NCI-H82 treated with DMSO at 0.1 percent for 48 hours (cell line): ENCODE measurements around the gene F2RL1.
"Not testable (repeated sequence)": the region's sequence is repeated elsewhere in the genome, so short reads cannot be mapped to it uniquely, and the experiment has no call there.

Experiments
- DNase-seq: peaks from one replicate; lab custom pipeline; 2025; ENCODE audit not compliant: unreplicated experiment; lab: John Stamatoyannopoulos, UW

Gene F2RL1

GRCh38 chr5:76818844-76819831, at the start of gene F2RL1:
Gene F2RL1 (plus strand): TSS chr5:76819030. CDS start chr5:76819183, 153 bp downstream.
- peak; percentile 8 for DNase-seq

- not testable (repeated sequence) for DNase-seq
These were observed 47.8 kb upstream of the F2RL1 start for GRCh38 chr5:76771041-76771440.

GRCh38 chr5:76771705-76772405, 47.0 kb upstream of the F2RL1 start:
- no peak for DNase-seq

- DNase-seq = no peak
These were observed 42.9 kb upstream of the F2RL1 start for GRCh38 chr5:76775921-76776320.

- no peak for DNase-seq
These were observed 42.4 kb upstream of the F2RL1 start for GRCh38 chr5:76776391-76776790.

- DNase-seq = not testable (repeated sequence)
These were observed 38.2 kb upstream of the F2RL1 start for GRCh38 chr5:76780616-76781015.

- no peak for DNase-seq
These were observed 37.1 kb upstream of the F2RL1 start for GRCh38 chr5:76781775-76782174.

- no peak for DNase-seq
These were observed 36.4 kb upstream of the F2RL1 start for GRCh38 chr5:76782444-76782843.

- no peak for DNase-seq
These were observed 31.6 kb upstream of the F2RL1 start for GRCh38 chr5:76787237-76787636.

- DNase-seq = no peak
These were observed 30.5 kb upstream of the F2RL1 start for GRCh38 chr5:76788362-76788761.

- DNase-seq = not testable (repeated sequence)
These were observed 29.6 kb upstream of the F2RL1 start for GRCh38 chr5:76789275-76789674.

- DNase-seq = peak; percentile 41
These were observed 28.7 kb upstream of the F2RL1 start for GRCh38 chr5:76789991-76790581.

GRCh38 chr5:76790632-76791290, 28.1 kb upstream of the F2RL1 start:
- DNase-seq = no peak

GRCh38 chr5:76791461-76791860, 27.4 kb upstream of the F2RL1 start:
- no peak for DNase-seq

- DNase-seq = no peak
These were observed 24.0 kb upstream of the F2RL1 start for GRCh38 chr5:76794871-76795270.

GRCh38 chr5:76799588-76799987, 19.2 kb upstream of the F2RL1 start:
- no peak for DNase-seq

- no peak for DNase-seq
These were observed 18.3 kb upstream of the F2RL1 start for GRCh38 chr5:76800579-76800978.

- DNase-seq = no peak
These were observed 17.5 kb upstream of the F2RL1 start for GRCh38 chr5:76801159-76801802.

- no peak for DNase-seq
These were observed 17.0 kb upstream of the F2RL1 start for GRCh38 chr5:76801803-76802195.

GRCh38 chr5:76804266-76804665, 14.6 kb upstream of the F2RL1 start:
- no peak for DNase-seq
